Tongue (tissue), 2 donors: ENCODE data around the gene PLCH2. TPM values are rescaled to one million over a fixed set of nuclear protein-coding genes. Genes with fewer than 3 reads are reported as not detected.
A peak's percentile ranks its signal among the peaks of the same experiment; 100 is the strongest.
"Not testable (repeated sequence)": the region's sequence is repeated elsewhere in the genome, so short reads cannot be mapped to it uniquely, and the experiment has no call there.

Experiments
- DNase-seq: peaks from one replicate; pipeline ENCODE4 v3.0.0-alpha.2; 2015
- total RNA-seq: library from RNA; depleted of rRNA; stranded (reverse); fragments of >200 nt; gene quantifications from one replicate; pipeline ENCODE4 v1.2.3, GENCODE V29; 2014

Gene PLCH2
- total RNA-seq, 1 donor from 2014 or later, result 11.8 TPM

DNA sequence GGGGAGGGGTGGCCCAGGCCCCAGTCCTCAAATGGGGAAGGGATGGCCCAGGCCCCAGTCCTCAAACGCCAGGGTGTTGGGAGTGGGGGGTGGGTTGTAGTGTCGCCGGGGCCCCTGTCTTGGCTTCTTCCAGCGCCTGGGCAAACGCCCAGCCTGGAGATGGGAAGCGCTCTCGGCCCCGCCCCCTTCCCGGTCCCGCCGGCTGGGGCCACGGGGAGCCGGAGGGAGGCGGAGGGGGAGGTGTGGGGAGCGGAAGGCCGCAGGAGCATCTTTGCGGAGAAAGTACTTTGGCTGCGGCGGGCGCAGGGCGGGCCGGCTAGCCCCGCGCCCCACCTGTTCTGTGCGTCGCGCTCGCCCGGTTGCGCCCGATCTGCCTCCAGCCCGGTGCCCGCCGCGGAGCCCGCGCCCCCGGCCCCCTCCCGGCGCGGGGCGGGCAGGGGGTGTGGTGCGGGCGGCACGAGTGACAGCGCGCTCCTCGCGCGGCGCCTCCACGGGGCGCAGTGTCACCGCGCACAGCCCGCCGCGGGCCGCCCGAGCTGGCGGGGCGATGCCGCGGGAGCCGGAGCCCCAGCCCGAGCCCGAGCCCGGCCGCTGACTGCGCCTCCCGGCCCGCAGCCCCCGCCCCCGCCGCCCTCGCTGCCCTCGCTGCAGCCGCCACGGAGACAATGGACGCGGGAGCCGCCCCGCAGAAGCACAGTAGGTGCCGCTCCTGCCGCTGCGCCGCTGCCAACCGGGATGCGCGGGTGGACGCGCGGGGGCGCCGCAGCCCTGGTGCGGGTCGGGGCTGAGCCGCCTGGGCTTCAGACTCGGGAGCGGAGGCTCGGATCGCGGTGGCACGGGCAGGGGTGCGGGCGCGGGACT is 32.6 kb upstream of the PLCH2 start:
- DNase-seq, result peak; percentile 28

DNA sequence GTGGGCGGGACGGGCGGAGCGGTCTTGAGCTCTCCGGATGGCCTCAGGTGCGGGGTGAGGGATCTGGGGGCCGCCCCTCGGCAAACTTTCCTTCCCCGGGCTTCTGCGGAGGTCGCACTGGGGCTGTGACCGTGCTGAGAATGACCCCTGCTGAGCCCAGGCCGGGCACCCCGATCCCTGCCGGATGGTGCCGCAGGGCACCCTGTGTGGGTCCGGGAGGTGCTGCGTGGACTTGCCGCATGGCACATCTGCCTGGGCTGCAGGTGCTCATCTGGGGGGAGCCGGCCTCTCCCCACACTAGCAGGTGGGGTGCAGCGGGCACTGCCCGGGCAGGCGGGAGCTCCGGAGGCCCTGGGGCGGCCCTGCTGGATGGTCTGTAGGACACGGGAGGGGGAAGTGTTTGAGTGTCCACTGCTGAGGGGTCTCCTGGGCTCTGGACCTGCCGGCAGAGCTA is 31.9 kb upstream of the PLCH2 start:
- no peak for DNase-seq

DNA sequence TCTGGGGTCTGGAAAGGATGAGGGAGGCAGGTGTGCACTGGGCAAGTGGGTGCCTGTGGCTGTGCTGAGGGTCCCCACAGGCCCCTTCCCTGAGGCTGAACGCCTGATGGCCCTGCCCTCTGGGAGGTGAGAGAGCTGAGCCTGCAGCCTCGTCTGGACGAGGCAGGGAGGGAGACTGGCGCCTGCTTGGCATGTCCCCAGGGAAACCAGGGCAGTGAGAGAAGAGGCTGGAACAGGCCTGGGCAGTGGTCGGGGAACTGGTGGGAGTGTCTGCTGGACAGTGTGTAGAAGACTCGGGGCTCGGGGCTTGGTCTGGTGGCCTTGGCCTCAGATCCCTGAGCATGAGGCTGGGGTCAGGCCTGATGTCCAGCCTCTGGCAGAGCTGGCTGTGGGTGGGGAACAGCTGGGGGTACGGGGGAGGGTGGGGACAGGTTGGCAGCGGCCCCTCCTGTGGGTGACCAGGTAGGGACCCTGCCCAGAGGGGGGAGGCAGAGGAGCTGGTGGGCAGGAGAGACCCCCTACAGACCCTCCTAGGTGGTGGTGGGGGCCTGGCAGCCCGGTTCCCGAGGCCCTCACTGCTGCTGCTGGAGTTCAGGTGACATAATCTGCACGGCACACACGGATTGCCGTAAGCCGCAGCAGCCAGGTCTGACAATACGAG is 30.8 kb upstream of the PLCH2 start:
- DNase-seq, result no peak

DNA sequence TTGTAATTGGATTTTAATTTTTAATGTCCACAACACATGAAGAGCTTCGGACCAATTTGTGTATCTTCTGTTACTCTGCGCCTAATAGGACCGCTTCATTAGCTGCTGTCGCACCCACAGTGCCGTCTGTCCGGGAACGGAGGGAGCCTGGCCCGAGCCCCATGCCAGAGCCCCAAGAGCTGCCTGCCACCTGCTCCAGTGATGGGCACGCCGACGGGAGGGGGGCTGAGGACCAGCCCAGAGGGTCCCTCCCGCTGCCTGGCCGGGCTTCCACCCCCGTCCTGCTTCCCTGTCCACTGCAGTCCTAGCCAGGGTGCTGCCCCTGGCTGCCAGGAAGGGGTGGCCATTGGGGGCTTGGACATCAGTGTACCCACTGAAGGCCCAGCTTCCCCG is 30.3 kb upstream of the PLCH2 start:
- DNase-seq, result no peak

DNA sequence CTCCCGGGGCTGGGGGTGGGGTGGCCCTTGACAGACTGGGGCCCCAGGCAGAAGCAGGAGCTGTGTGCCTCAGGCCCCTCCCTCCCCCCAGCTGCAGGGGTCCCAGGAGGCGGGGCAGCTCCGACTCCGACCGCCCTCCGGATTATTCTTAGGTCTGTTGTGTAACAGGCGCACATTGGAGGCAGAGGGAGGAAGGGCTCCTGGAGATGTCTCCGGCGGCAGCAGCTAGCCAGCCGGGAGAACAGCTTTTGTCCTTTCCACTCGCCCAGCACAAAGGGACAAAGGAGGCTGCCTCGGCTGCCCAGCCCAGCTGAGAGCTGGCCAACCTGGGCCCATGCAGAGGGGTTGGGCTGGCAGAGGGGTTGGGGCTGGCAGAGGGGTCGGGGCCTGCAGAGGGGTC is 29.7 kb upstream of the PLCH2 start:
- DNase-seq, result no peak

DNA sequence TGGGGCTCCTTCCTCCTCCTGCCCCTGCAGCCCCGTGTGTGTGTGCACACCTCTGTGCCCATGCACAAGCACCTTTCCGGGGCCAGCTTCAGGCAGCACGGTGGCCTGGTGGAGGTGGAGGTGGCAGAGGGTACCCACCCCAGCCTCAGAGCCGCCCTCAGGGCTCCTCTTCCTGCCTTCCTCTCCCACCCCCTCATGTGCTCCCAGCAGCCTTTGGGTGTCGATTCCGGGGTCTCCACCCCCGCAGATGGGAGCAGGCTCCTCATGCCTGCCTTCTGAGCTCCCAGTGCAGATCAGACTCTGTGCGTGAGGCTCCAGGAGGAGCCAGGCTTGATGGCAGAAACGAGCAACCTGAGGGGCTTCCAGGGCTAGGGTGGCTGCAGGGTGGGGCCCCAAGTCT is 29.2 kb upstream of the PLCH2 start:
- no peak for DNase-seq

DNA sequence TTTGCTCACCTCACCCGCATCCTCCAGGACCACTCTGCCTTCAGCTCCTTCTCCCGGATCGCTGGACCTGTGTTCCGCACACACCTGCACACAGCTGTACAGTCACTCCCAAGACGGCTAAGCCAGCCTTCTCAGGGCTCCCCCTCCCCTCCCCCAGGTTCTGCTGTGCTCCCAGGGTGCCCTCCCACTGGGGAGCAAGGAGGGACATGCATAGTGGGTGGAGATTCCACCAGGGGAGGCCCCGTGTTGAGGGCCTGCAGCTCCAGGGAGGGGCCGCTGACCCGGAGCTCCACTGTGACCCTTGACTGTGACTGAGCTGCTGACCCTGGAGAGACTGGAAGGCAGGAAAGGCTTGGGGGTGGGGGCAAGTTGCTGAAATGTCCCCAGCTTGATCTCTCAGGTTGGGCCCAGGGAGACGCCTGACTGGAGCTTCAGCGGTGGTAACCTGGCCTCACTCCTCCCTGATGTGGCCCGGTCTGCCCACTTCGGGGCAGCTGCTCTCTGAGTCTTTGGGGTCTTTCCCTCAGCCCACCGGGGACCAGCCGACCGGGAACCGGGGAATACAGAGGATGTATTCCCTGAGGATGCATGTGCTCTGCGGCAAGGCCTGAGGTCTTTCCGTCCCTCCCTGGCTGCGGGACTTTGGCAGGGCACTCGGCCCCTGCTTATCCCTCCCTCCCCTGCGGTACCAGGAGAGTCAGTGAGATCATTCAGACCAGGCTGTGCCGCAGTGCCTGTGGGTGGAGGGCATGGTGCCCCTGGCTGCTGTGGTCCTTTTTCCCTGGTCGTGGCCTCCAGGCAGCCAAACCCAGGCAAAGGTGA is 28.6 kb upstream of the PLCH2 start:
- DNase-seq, result no peak

DNA sequence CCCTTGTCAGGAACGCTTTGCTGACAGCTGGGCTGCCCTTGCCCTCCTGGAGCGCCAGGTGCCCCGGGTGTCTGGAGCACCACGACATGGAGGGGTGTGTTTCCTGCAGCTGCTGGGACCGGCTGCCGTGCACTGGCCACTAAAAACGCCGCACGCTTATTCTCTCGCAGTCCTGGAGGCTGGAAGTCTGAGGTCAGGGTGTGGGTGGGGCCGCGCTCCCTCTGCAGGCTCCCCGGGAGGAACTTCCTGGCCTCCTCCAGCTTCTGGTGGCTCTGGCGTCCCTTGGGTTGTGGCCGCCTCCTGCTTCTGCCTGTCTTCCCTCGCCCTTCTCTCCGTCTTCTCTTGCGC is 28.0 kb upstream of the PLCH2 start:
- peak; percentile 46 for DNase-seq

DNA sequence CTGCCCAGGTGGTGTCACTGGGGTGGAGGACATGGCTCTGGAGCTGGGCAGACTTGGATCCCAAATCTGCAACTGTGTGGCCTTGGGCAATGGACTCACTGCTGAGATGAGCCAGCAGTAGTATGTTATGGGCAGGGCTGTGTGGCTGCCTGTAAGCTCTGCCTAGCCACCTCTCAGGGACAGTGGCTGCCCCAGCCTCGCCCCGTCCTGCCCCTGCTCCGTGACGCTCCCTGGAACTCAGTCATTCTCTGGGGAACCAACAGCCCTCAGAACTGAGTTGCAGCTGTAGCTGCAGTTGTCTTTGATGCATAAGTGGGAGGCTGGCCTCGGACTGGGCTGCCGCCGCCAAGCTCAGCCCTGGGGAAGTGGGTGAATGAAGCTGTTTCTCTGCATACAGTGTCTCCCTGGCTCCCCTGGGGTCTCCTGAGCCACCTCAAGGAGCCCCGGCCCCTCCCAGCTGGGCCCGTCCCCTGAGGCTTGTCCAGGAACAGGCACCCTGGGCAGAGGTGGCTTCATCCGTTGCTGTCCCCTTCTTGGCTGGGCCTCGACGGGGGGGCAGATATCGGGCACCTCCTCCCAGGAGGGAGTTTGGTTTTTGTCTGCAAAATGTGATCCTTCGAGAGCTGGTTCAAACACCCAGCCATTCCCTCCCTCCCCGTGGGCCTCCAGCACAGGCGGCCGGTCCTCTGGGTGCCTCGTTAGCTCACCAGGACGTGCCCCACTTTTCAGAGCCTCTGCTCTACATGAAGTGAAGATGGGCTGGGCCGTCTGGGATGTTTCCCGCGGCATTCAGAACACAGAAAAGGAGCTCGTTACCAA is 26.2 kb upstream of the PLCH2 start:
- DNase-seq, result peak; percentile 41

DNA sequence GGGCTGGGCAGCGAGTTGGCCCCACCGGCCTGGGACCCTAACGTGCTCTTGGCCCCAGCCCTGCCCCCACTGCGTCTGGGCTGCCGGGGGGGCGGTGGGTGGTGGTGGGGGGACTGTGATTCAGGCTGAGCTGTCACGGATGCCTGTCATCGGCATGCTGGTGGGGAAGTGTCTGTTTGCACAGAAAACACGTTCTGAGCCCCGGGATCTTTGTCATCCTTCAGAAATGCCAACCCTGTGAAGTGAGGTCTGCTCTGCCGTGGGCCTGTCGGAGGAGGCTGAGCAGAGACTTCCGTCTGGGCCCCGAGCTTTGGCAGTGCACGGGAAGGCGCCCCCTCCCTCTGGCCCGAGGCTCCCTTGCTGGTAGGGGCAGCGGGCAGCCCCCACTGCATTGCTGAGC is 24.3 kb upstream of the PLCH2 start:
- DNase-seq, result no peak

DNA sequence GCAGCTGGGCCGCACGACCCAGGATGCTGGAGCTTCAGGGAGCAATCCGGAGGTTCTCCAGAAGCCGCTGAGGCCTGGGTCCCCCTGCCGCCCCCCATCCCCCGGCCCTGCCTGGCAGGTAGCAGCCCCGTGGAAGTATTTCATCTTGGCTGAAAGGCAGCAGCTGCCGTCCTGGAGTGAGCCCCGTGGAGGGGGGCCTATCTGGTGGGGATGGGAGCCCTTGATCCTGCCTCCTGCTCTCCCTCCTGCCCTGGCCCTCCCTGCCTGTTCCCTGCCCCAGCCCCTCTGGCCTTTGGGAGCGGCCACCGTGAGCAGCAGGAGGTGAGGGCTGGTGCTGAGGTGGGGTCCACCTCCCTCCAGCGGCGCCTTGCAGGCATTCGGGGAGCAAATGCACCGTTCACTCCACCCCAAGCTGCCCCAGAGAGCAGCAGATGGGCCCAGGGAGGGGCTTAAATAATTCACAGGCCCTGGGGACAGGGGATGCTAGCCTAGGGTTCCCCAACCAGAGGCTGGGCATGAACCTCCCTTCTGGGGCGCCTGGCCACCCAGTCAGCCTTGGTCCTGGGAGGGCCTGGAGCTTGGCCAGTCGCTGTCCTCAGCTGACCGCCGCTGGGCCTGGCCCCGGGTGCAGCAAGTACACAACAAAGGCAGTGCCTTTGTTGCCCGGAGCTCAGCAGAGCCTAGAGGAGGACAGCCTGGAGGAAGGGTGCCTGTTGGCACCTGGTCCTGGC is 23.7 kb upstream of the PLCH2 start:
- DNase-seq, result no peak

DNA sequence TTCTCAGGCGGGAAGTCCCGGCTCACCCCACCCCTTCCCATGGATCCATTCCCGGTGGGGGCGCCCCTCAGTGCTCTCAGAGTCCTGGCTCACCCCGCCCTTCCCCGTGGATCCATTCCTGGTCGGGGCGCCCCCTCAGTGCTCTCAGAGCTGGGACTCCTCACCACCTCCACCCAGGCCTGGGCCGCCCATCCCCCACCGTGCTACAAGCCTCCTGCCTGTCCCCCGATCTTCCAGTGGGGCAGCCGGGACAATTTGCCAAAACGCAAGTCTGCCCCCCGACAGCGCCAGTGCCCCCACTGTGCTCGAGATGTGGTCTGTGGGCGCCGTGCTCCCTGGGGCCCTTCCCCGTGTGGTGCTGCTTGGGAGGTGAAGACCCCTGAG is 23.2 kb upstream of the PLCH2 start:
- no peak for DNase-seq

DNA sequence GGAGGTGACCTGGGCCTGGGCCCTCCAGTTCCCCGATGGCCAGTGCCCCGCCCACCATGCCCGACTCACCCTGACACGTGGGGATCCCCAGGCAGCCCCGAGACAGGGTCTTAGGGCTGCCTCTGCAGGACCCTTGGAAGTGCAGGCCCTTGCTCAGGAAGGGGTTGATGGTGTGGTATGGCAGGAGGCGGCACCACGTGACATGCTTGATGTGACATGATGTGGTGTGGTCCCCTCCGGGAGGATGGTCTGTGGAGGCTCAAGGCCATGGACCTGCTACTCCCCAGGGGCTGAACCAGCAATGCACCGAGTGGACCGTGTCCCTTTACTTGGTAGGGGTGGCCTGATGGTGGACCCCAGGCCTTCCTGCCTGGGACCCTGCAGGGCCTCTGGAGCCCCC is 21.9 kb upstream of the PLCH2 start:
- DNase-seq, result no peak

DNA sequence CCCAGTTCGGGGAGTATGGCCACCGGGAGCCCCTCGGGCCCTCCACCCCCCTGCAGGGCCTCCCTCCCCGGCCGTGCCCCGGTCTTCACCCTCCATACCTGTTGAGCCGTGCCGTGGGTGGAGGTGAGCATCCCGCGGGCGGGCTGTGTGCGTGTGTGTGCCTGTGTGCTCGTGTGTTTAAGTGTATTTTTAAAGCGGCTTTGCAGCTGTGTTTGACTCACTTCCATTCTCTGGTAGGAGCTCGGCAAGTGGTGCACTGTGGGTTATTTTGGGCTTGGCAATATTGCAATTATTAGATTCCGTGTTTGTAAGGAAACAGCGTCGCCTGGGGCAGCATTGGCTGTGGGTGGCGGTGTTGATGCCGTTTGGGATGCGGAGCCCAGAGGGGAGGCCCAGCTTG is 20.3 kb upstream of the PLCH2 start:
- no peak for DNase-seq

DNA sequence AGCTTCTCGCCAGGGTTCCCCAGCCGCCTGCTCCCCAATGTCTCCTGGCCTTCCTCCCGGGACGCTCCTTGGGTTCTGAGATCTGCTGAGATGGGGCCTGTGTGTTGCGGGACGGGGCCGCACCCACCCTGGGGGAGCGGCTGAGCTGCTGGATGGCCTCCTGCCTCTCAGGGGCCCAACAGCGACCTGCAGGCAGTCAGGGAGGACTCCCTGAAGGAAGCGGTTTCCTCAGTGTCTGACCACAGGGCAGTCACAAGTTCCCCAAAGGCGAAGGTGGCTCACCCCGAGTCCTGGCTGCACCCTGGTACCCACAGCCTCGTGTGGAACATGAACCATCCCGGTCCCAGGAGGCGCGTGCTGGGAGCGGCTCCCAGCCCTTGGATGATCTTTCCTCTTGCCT is 18.6 kb upstream of the PLCH2 start:
- DNase-seq, result no peak

DNA sequence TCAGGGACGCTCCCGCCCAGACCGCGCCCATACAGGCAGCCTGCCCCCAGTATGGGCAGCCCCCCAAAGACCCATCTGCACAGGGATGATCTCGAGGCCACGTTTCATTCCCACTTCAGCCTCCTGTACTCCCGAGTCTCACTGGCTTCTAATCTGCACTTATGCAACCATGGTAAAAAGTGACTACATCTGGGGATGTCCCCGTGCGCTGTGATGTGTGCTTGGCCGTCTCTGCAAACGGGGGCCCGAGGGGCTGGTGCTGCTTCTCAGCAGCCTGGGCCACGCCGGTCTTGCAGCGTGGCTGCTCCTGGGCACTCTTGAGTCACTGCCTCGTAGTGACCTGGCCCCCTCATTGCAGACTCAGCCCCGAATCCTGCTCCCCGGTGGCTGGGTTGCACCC is 17.4 kb upstream of the PLCH2 start:
- no peak for DNase-seq

DNA sequence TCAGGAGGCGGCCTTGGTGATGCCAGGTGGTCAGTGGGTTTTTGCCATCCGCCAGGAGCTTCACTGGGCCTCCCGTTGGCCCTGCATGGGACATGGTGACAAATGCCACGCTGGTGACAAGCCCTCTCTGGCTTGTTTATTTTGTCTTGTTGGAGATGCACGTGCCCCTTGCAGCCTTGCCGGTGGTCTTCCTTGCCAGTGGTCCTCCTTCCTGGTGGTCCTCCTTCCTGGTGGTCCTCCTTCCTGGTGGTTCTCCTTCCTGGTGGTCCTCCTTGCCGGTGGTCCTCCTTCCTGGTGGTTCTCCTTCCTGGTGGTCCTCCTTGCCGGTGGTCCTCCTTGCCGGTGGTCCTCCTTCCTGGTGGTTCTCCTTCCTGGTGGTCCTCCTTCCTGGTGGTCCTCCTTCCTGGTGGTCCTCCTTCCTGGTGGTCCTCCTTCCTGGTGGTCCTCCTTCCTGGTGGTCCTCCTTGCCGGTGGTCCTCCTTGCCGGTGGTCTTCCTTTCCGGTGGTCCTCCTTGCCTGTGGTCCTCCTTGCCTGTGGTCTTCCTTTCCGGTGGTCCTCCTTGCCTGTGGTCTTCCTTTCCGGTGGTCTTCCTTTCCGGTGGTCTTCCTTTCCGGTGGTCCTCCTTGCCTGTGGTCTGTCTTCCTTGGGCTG is 16.9 kb upstream of the PLCH2 start:
- DNase-seq, result not testable (repeated sequence)

DNA sequence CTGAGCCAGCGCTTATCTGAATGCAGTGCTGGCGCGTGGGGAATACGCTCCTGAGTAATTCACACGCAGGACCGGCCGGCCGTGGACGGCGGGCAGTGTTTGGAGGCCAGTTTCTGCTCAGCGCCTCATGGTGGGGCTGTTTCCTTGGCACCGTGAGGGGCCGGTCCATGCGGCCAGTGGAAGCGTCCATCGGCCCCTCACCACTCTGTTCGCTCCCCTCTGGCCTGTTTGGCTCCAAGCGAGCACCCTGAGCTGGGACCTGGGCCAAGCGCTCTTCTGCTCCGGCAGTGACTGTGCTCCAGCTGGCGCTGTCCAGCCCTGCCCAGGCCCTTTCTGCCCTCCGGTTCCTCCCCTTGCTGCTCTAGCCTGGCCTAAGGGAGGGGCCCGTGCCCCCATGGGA is 16.3 kb upstream of the PLCH2 start:
- peak; percentile 54 for DNase-seq

DNA sequence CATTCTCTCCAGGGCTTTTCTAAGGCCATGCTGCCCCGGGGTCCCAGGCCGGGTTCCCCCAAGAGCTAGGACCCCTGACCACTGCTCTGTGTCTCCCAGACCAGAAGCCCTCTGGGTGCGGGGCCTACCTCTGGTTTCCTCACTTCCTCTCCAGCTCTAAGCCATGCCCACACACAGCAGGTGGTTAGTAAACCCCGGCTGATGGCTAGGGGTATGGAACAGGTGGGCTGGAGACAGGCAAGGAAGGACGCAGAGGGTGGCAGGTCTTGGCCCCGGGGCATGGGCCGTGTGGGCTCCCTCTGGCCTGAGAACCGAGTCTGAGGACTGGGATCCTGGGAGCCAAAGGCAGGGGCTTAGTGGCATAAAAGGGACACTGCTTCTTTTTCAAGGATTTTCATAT is 15.9 kb upstream of the PLCH2 start:
- no peak for DNase-seq

DNA sequence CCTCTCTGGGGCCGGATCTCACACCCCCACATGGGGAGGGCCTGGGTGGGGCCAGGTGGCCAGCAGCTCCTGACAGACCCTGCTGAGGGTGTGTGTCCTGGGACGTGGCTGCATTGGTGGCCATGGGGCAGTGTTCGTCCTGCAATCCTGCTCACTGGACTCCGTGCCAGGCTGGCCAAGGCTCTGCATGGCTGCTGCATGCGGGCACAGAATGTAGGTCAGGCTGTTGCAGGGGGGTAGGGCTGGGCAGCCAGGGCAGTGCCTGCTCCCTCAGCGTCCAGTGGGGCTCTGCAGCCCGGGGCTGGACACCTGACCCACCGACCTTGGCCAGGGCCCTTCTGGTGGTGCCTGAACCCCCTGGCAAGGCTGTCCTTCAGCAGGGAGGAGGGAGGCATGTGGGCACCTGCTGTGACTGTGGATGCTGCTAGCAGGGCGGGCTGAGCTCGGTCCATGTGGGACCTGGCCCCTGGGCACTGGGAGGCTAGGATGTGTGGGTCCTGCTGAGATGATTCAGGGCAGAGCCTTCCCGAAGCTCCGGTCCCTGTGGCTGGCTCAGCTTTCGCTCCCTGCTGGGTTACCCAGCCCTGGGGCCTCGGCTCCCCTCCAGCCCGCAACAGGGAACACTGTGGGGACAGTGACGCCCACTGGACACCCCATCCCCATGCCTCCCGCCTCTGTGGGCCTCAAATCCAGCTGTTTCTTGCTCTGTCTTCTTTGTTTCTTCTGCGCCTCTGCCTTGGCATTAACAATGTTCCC is 14.9 kb upstream of the PLCH2 start:
- no peak for DNase-seq
